HG02623 (cell line): ENCODE measurements around the gene LSS.
"Not testable (repeated sequence)": the region's sequence is repeated elsewhere in the genome, so short reads cannot be mapped to it uniquely, and the experiment has no call there.

ENCODE experiments used
- ATAC-seq: cut with Tn5 transposase; IDR thresholded peaks from one replicate; pipeline ENCODE4 v1.9.1; 2021; ENCODE audit warnings: moderate library complexity; ENCODE audit not compliant: unreplicated experiment

LSS gene

GRCh38 chr21:46154955-46155513, 73.5 kb downstream of the LSS start:
- ATAC-seq, result no peak

GRCh38 chr21:46154155-46154954, 74.2 kb downstream of the LSS start:
- no peak for ATAC-seq

- ATAC-seq, result no peak
Measured at GRCh38 chr21:46153247-46154154, 75.1 kb downstream of the LSS start.

- ATAC-seq, result no peak
Measured at GRCh38 chr21:46152927-46153246, 75.7 kb downstream of the LSS start.

GRCh38 chr21:46151989-46152926, 76.3 kb downstream of the LSS start:
- ATAC-seq, result no peak

GRCh38 chr21:46151261-46151988, 77.1 kb downstream of the LSS start:
- ATAC-seq, result no peak

GRCh38 chr21:46150491-46151121, 78.0 kb downstream of the LSS start:
- no peak for ATAC-seq

- no peak for ATAC-seq
Measured at GRCh38 chr21:46150073-46150472, 78.5 kb downstream of the LSS start.

- no peak for ATAC-seq
Measured at GRCh38 chr21:46149205-46149901, 79.2 kb downstream of the LSS start.

- ATAC-seq, result no peak
Measured at GRCh38 chr21:46148106-46148505, 80.5 kb downstream of the LSS start.

GRCh38 chr21:46147429-46147828, 81.1 kb downstream of the LSS start:
- not testable (repeated sequence) for ATAC-seq

GRCh38 chr21:46146856-46147255, 81.7 kb downstream of the LSS start:
- ATAC-seq, result no peak

GRCh38 chr21:46145840-46146691, 82.5 kb downstream of the LSS start:
- no peak for ATAC-seq

GRCh38 chr21:46145159-46145839, 83.3 kb downstream of the LSS start:
- no peak for ATAC-seq

GRCh38 chr21:46144464-46145070, 84.0 kb downstream of the LSS start:
- ATAC-seq, result no peak

- no peak for ATAC-seq
Measured at GRCh38 chr21:46142582-46143473, 85.7 kb downstream of the LSS start.
